Activated gamma-delta T cell (primary cell): ENCODE results near the gene MORF4L1.
"Not testable (repeated sequence)": the region's sequence is repeated elsewhere in the genome, so short reads cannot be mapped to it uniquely, and the experiment has no call there.

Experiments used
- DNase-seq: peaks from one replicate; lab custom pipeline; 2025; lab: John Stamatoyannopoulos, UW

The MORF4L1 gene

GRCh38 chr15:78855746-78856145 lies 16.9 kb upstream of the MORF4L1 start:
- DNase-seq = no peak

- DNase-seq = no peak
Measured at GRCh38 chr15:78859971-78860719, 12.5 kb upstream of the MORF4L1 start.

DNA sequence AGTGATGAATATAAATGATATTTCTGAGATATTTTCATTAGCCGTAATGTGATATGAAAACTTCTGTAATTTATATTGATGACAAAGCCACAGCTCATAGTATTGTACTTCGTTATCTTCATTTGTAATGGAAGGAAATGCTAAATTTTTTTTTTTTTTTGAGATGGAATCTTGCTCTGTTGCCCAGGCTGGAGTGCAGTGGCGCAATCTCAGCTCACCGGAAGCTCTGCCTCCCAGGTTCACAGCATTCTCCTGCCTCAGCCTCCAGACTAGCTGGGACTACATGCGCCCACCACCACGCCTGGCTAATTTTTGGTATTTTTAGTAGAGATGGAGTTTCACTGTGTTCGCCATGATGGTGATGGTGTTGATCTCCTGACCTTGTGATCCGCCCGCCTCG lies 7.1 kb upstream of the MORF4L1 start:
- DNase-seq = not testable (repeated sequence)

GRCh38 chr15:78866031-78866430 lies 6.7 kb upstream of the MORF4L1 start:
- DNase-seq = not testable (repeated sequence)

GRCh38 chr15:78866803-78867202 lies 5.9 kb upstream of the MORF4L1 start:
- no peak for DNase-seq

DNA sequence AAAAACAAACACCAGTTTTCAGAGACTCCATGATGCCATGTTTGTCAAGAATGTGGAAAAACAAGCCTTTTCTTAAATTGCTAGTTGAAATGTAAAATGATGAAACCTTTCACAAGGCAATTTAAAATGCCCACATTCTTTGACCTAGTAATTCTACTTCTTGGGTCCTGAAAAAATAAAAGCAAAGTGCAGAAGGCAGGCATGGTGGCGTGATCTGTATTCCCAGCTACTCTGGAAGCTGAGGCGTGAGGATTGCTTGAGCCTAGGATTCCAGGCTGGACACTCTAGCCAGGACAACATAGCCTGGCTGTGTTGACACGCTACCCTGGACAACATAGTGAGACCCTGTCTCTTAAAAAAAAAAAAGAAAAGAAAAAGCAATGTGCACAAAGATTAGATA lies 4.3 kb upstream of the MORF4L1 start:
- no peak for DNase-seq

GRCh38 chr15:78871483-78872127 lies 1.1 kb upstream of the MORF4L1 start:
- not testable (repeated sequence) for DNase-seq

- DNase-seq = peak; percentile 73
Measured at GRCh38 chr15:78872972-78873792, 492 bp downstream of the MORF4L1 start.

DNA sequence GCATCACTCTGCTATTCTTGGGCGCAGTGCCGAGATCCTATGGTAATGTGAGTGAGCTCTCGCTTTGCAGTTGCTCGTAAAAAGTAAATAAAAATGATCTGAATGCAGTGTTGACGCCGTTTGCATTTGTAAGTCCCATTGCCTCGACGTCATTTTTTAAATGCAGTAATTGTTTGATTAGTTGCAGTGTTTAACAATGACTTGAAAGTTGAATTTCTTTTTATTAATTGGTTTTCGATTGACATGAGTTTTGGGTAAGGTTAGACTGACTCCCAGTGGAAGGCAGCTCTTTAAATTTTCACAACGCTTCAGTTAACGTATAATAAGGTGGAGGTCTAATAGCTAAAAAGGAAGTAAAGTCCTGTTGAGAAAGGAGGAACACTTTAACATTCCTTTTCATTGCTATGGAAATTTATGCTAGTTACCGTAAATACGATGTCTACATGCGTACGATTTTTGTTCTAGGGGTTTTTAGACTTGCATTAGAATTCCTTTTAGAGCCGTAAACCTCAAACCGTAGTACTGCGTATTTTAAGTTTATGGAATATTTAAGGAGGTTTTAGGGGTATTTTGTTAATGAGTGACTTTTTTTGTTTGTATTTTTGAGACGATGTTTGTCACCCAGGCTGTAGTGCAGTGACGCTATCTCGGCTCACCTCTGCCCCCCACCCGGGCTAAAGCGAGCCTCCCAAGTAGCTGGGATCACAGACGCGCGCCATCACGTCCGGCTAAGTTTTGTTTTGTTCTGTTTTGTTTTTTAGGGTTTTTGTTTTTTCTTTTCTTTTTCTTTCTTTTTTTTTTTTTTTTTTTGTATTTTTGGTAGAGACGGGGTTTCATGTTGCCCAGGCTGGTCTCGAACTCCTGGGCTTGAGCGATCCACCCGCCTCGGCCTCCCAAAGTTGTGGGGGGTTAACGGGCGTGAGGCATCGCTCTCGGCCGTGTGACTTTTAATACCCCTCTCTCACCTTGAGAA lies 1.4 kb downstream of the MORF4L1 start:
- DNase-seq = no peak

DNA sequence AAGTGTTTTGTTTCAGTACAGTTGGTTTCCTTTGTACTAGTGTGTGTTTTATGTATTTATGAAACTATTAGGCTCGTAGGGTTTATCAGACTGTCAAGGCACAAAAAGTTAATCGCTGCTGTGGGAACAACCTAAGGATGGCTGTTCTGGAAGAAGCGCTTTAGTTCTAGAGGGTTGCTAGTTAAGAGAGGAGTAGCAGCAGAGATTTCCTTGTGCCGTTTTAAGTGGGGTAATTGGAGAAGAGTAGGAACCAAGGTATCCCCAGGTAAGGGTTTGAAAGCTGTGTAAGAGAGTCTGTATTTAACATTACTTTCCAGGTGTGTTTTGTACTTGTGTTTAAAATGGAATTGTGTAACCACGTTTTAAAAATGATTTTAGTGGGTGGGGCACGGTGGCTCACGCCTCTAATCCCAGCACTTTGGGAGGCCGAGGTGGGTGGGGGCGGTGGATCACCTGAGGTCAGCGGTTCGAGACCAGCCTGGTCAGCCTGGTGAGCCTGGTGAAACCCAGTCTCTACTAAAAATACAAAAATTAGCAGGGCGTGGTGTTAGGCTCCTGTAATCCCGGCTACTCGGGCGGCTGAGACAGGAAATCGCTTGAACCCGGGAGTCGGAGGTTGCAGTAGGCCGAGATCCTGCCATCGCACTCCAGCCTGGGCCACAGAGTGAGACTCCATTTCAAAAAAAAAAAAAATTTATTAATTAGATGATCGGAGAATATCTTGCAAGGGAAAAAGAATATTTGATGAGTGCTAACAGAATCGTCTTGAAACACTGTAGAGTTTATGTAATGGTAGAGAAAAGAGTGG lies 2.6 kb downstream of the MORF4L1 start:
- no peak for DNase-seq

DNA sequence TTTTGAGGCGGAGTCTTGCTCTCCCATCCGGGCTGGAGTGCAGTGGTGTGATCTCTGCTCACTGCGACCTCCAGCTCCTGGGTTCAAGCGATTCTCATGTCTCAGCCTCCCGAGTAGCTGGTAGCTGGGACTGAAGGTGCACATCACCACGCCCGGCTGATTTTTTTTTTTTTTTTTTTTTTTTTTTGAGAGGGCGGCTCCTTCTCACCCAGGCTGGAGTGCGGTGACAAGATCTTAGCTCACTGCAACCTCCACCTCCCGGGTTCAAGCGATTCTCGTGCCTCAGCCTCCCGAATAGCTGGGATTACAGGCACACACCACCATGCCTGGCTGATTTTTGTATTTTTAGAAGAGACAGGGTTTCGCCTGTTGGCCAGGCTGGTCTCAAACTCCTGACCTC lies 4.3 kb downstream of the MORF4L1 start:
- DNase-seq = not testable (repeated sequence)

DNA sequence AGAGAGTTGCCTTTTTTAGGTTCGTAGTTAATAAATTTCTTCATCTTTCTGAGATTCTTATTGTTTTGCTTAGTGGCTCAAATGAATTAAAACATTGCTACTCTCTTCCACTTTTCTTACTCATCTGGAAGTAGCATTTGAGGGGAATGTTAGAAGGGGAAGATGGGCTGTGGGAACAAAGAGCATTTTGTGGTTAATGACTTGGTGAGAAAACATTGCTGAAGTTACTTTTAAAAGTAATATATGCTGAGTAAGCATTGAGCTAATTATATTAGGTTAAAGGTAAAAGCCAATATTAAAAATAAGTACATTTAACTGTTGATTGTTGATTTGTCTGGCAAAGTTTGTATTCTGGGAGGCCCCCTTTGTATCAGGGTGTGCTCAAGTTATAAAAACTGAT lies 5.7 kb downstream of the MORF4L1 start:
- DNase-seq = no peak

DNA sequence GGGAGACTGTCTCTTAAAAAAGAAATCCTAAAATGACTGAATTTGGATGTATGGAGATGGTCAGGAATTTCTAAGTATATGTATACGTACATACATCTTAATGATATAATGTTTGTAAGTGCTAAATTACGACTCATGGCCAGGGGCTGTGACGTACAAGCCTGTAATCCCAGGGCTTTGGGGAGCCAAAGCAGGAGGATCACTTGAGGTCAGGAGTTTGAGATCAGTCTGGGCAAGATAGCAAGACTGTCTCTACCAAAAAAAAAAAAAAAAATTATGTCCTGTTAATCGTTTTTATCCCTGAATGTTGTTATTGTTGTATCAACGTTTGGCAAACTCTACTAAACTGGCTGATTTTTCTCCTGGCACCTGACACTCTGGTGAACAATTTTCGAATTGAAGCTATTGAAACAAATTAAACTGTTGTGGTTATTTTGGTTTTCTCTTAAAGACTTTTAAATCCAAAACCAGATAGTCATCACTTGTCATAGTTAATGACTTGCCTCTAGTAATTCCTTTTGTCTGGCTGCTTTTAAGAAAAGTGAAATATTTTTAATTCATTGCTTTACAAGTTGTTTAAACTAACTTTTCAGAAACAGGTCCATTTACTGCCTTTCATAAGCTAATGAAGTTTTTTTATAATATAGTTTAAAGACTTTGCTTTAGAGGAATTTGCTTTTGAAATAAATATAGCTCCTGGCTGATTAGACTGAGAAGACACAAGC lies 7.0 kb downstream of the MORF4L1 start:
- DNase-seq = no peak

GRCh38 chr15:78880242-78880533 lies 7.5 kb downstream of the MORF4L1 start:
- DNase-seq = no peak

DNA sequence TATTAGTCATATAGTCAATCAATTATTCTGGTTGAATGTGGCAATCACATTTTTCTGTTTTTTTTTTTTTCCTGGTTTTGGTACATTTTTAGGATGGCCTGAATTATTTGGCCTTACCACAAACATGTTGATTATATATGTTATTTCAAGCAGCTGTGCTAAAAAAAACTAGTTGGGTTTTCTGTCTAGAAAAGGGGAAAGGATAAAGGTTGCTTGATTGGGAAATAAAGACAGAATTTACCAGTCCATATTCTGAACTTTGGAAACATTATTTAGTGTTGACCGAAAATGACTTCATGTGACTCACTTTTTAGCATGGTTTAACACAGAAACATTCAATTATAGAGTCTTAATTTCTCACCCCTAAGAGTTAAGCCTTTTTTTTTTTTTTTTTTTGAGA lies 8.1 kb downstream of the MORF4L1 start:
- DNase-seq = no peak

GRCh38 chr15:78881681-78882080 lies 9.0 kb downstream of the MORF4L1 start:
- DNase-seq = no peak

DNA sequence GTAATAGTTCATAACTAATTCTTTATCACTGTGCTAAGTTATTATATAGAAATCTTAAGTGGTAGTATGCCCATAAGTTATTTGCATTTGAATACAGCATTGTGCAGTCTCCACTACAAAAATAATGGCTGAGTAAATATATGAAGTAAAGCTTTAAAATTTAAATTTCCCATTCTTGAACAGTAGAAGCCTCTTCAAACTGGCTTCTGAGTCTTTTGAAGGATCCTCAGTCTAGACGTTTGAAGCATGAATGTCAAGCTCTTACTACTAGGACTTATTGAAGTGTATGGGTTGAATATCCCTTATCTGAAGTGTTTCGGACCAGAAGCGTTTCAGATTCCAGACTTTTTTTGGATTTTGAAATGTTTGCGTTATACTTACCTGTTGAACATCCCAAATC lies 16.3 kb downstream of the MORF4L1 start:
- no peak for DNase-seq

- no peak for DNase-seq
Measured at GRCh38 chr15:78893538-78893937, 20.8 kb downstream of the MORF4L1 start.

DNA sequence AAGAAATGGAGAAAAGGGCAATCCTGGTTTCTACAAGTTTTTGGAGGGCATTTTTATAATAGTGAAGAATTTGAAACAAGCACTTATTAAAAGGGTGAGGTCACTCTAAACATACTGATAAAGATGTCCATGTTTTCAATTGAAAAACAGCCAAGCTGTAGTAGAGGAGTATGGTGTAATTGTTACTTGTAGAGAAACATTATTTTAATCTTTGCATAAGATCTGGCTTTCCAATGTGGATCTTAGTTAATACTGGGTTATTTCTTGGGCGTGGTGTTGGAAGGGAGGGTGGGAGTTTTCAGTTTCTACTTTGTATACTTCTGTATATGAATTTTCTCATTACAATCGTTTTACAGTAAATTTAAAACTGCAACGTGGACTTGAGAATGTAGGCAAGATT lies 22.8 kb downstream of the MORF4L1 start:
- DNase-seq = no peak

- no peak for DNase-seq
Measured at GRCh38 chr15:78898540-78898939, 25.9 kb downstream of the MORF4L1 start.
